GM21737 (cell line): ENCODE data around the gene TAGLN3.
A peak's percentile ranks its signal among the peaks of the same experiment; 100 is the strongest.

Source experiments
- ATAC-seq: cut with Tn5 transposase; IDR thresholded peaks from one replicate; pipeline ENCODE4 v1.9.1; 2021; ENCODE audit warnings: mild to moderate bottlenecking, moderate library complexity; ENCODE audit not compliant: unreplicated experiment

The TAGLN3 gene

GRCh38 chr3:111998636-111999483 is at the start of gene TAGLN3:
Gene TAGLN3, plus strand, starts transcription at chr3:111998922. Its CDS starts 501 bp downstream, at chr3:111999423.
- peak; percentile 52 for ATAC-seq

- no peak for ATAC-seq
Measured at GRCh38 chr3:111949712-111950111, 49.0 kb upstream of the TAGLN3 start.

- ATAC-seq: no peak
Measured at GRCh38 chr3:111951032-111951431, 47.7 kb upstream of the TAGLN3 start.

GRCh38 chr3:111952086-111952485 is 46.6 kb upstream of the TAGLN3 start:
- ATAC-seq: no peak

GRCh38 chr3:111952866-111953450 is 45.8 kb upstream of the TAGLN3 start:
- no peak for ATAC-seq

- no peak for ATAC-seq
Measured at GRCh38 chr3:111954228-111954990, 44.3 kb upstream of the TAGLN3 start.

GRCh38 chr3:111955876-111956275 is 42.8 kb upstream of the TAGLN3 start:
- ATAC-seq: no peak

GRCh38 chr3:111956449-111956848 is 42.3 kb upstream of the TAGLN3 start:
- ATAC-seq: no peak

- ATAC-seq: no peak
Measured at GRCh38 chr3:111956995-111957734, 41.6 kb upstream of the TAGLN3 start.

GRCh38 chr3:111961461-111962164 is 37.1 kb upstream of the TAGLN3 start:
- no peak for ATAC-seq

GRCh38 chr3:111963424-111963823 is 35.3 kb upstream of the TAGLN3 start:
- no peak for ATAC-seq

GRCh38 chr3:111965484-111965883 is 33.2 kb upstream of the TAGLN3 start:
- no peak for ATAC-seq

GRCh38 chr3:111967068-111967467 is 31.7 kb upstream of the TAGLN3 start:
- no peak for ATAC-seq

GRCh38 chr3:111967651-111968274 is 31.0 kb upstream of the TAGLN3 start:
- peak; percentile 88 for ATAC-seq

- no peak for ATAC-seq
Measured at GRCh38 chr3:111968319-111969054, 30.2 kb upstream of the TAGLN3 start.

- no peak for ATAC-seq
Measured at GRCh38 chr3:111970376-111970775, 28.3 kb upstream of the TAGLN3 start.

GRCh38 chr3:111971533-111972130 is 27.1 kb upstream of the TAGLN3 start:
- no peak for ATAC-seq

GRCh38 chr3:111972891-111973290 is 25.8 kb upstream of the TAGLN3 start:
- no peak for ATAC-seq

GRCh38 chr3:111975131-111975530 is 23.6 kb upstream of the TAGLN3 start:
- no peak for ATAC-seq
